ENCODE data around the gene KDM4B.

The KDM4B gene

DNA sequence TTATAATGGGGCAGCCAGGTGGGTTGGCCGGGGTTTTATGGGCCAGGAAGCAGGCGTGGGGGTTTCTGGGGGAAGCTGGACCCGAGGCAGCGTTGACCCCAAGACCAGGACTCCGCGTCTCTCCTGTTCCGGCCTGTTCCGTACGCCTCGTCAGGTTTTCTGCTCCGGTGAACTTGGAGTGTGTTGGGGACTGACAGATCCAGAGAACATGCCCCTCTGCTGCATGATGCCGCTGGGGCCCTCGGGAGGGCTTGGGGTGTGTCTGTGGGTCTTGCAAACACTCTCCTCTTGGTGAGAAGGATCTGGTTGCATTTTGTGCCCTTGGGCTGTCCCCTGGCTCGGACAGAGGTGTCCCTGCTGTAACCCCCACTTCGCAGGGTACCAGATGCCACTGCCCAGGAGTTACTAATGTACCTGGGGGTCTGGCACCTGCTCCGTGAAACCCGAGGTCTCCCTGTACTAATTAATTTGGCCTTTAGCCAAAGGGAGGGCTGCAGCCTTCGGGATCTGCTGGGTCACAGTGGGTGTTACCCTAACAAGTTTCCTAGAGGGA is 15.6 kb downstream of the KDM4B start:
- H3K27ac ChIP-seq (ENCODE audit: low read depth, low read length), result no peak overlapping the region
- H3K4me1 ChIP-seq (ENCODE audit: control insufficient read depth in 1 of 2, insufficient read depth in 2 of 2, low read length in 2 of 2), result peaks cover 0 to 3% of the 10 kb centered on the region in 2 donors
- no peaks in the 10 kb centered on the region for H3K36me3 ChIP-seq (ENCODE audit: control insufficient read depth in 1 of 2, insufficient read depth in 2 of 2, low read length in 2 of 2)
- no peak overlapping the region for H3K4me3 ChIP-seq (ENCODE audit: low read depth in 1 of 2, low read length in 2 of 2)
- H3K9ac ChIP-seq (ENCODE audit: low read depth in 1 of 2, low read length in 2 of 2), result no peak overlapping the region
- H3K27me3 ChIP-seq (ENCODE audit: control insufficient read depth in 1 of 2, insufficient read depth in 2 of 2, low read length in 2 of 2), result no peaks in the 10 kb centered on the region
- H3K9me3 ChIP-seq (ENCODE audit: control insufficient read depth in 1 of 2, low read length in 2 of 2), result no peaks in the 10 kb centered on the region

- Histone ChIP-seq H3K36me3 (ENCODE audit: control insufficient read depth in 1 of 2, insufficient read depth in 2 of 2, low read length in 2 of 2) (no peaks in the 10 kb centered on the region), H3K27ac (ENCODE audit: low read depth, low read length) (no peak overlapping the region), H3K27me3 (ENCODE audit: control insufficient read depth in 1 of 2, insufficient read depth in 2 of 2, low read length in 2 of 2) (no peaks in the 10 kb centered on the region), H3K4me3 (ENCODE audit: low read depth in 1 of 2, low read length in 2 of 2) (no peak overlapping the region), H3K4me1 (ENCODE audit: control insufficient read depth in 1 of 2, insufficient read depth in 2 of 2, low read length in 2 of 2) (peaks cover 0 to 3% of the 10 kb centered on the region in 2 donors), H3K9me3 (ENCODE audit: control insufficient read depth in 1 of 2, low read length in 2 of 2) (no peaks in the 10 kb centered on the region), H3K9ac (ENCODE audit: low read depth in 1 of 2, low read length in 2 of 2) (no peak overlapping the region)
These were observed 16.7 kb downstream of the KDM4B start for GRCh38 chr19:4985551-4985991.

DNA sequence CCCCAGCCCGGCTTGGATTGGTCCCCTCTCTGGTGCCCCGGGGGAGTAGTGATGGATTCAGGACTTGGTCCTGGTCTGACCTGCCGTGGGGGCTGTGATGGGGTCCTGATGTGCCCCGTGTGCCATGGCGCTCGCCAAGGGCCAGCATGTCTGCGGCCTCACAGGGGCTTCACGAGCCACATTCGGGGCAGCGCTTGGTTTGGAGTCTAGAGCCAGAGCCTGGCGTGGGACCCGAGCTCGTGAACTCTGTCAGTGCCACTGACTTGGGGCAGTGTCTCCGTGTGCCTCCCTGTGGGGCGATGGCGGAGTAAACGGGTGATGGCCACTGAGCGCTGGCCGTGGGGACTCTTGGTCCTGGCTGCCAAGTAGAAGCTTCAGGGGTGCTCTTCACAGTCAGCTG is 17.1 kb downstream of the KDM4B start:
- no peak overlapping the region for H3K27ac ChIP-seq (ENCODE audit: low read depth, low read length)
- no peaks in the 10 kb centered on the region for H3K36me3 ChIP-seq (ENCODE audit: control insufficient read depth in 1 of 2, insufficient read depth in 2 of 2, low read length in 2 of 2)
- no peak overlapping the region for H3K4me3 ChIP-seq (ENCODE audit: low read depth in 1 of 2, low read length in 2 of 2)
- H3K4me1 ChIP-seq (ENCODE audit: control insufficient read depth in 1 of 2, insufficient read depth in 2 of 2, low read length in 2 of 2), result peaks cover 0 to 3% of the 10 kb centered on the region in 2 donors
- no peaks in the 10 kb centered on the region for H3K9me3 ChIP-seq (ENCODE audit: control insufficient read depth in 1 of 2, low read length in 2 of 2)
- H3K9ac ChIP-seq (ENCODE audit: low read depth in 1 of 2, low read length in 2 of 2), result no peak overlapping the region
- H3K27me3 ChIP-seq (ENCODE audit: control insufficient read depth in 1 of 2, insufficient read depth in 2 of 2, low read length in 2 of 2), result no peaks in the 10 kb centered on the region

GRCh38 chr19:4986471-4986891 is 17.6 kb downstream of the KDM4B start:
- Histone ChIP-seq H3K36me3 (ENCODE audit: control insufficient read depth in 1 of 2, insufficient read depth in 2 of 2, low read length in 2 of 2) (no peaks in the 10 kb centered on the region), H3K27me3 (ENCODE audit: control insufficient read depth in 1 of 2, insufficient read depth in 2 of 2, low read length in 2 of 2) (no peaks in the 10 kb centered on the region), H3K9ac (ENCODE audit: low read depth in 1 of 2, low read length in 2 of 2) (no peak overlapping the region), H3K4me3 (ENCODE audit: low read depth in 1 of 2, low read length in 2 of 2) (no peak overlapping the region), H3K9me3 (ENCODE audit: control insufficient read depth in 1 of 2, low read length in 2 of 2) (no peaks in the 10 kb centered on the region), H3K4me1 (ENCODE audit: control insufficient read depth in 1 of 2, insufficient read depth in 2 of 2, low read length in 2 of 2) (peaks cover 0 to 3% of the 10 kb centered on the region in 2 donors), H3K27ac (ENCODE audit: low read depth, low read length) (no peak overlapping the region)

DNA sequence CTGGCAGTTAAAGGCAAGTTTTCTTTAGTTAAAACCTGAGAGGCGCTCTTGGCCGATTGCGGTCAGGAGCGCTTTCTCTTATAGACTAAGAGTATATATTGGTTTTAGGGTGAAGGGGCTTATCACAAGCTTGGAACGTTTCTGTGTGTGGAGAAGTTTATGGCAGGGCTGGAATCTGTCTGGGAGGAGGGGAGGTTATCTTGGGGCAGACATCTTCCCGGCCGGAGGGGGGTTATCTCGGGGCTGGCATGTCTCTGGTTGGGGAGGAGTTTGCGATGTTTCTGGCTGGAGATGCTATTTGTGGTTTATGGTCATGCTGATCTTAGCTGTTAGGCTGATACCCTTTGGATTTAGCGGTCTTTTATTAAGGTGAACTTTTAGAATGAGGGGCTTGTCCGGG is 18.3 kb downstream of the KDM4B start:
- Histone ChIP-seq H3K4me1 (ENCODE audit: control insufficient read depth in 1 of 2, insufficient read depth in 2 of 2, low read length in 2 of 2) (peaks cover 0 to 3% of the 10 kb centered on the region in 2 donors), H3K9ac (ENCODE audit: low read depth in 1 of 2, low read length in 2 of 2) (no peak overlapping the region), H3K36me3 (ENCODE audit: control insufficient read depth in 1 of 2, insufficient read depth in 2 of 2, low read length in 2 of 2) (no peaks in the 10 kb centered on the region), H3K4me3 (ENCODE audit: low read depth in 1 of 2, low read length in 2 of 2) (no peak overlapping the region), H3K27ac (ENCODE audit: low read depth, low read length) (no peak overlapping the region), H3K9me3 (ENCODE audit: control insufficient read depth in 1 of 2, low read length in 2 of 2) (no peaks in the 10 kb centered on the region), H3K27me3 (ENCODE audit: control insufficient read depth in 1 of 2, insufficient read depth in 2 of 2, low read length in 2 of 2) (no peaks in the 10 kb centered on the region)

- no peak overlapping the region for H3K27ac ChIP-seq (ENCODE audit: low read depth, low read length)
- H3K9ac ChIP-seq (ENCODE audit: low read depth in 1 of 2, low read length in 2 of 2), result no peak overlapping the region
- H3K4me1 ChIP-seq (ENCODE audit: control insufficient read depth in 1 of 2, insufficient read depth in 2 of 2, low read length in 2 of 2), result peaks cover 0 to 3% of the 10 kb centered on the region in 2 donors
- no peaks in the 10 kb centered on the region for H3K36me3 ChIP-seq (ENCODE audit: control insufficient read depth in 1 of 2, insufficient read depth in 2 of 2, low read length in 2 of 2)
- no peaks in the 10 kb centered on the region for H3K9me3 ChIP-seq (ENCODE audit: control insufficient read depth in 1 of 2, low read length in 2 of 2)
- H3K4me3 ChIP-seq (ENCODE audit: low read depth in 1 of 2, low read length in 2 of 2), result no peak overlapping the region
- no peaks in the 10 kb centered on the region for H3K27me3 ChIP-seq (ENCODE audit: control insufficient read depth in 1 of 2, insufficient read depth in 2 of 2, low read length in 2 of 2)
These were observed 18.9 kb downstream of the KDM4B start for GRCh38 chr19:4987692-4988370.

DNA sequence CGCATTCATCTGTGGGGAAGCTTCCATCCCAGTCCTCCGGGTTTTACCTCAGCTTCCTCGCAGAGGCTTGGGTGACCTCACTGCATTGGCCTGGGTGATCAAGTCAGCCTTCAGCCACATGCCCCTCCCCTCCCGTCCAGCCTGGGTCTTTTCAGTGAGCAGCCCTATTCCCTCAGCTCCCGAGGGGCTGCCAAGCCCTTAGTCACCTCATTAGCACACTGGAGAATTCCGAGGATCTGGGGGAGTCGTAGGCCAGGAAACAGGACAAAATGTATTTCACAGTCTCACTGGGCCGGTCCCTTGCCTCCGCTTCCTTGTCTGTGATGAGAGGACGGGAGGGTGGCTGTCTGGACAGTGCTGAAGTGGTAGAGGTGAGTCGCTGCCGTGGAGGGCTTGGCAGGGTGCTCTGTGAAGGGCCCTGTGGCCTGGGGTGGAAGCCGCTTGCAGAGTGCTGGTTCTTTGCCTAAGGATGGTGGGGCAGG is 19.9 kb downstream of the KDM4B start:
- Histone ChIP-seq H3K36me3 (ENCODE audit: control insufficient read depth in 1 of 2, insufficient read depth in 2 of 2, low read length in 2 of 2) (no peaks in the 10 kb centered on the region), H3K4me1 (ENCODE audit: control insufficient read depth in 1 of 2, insufficient read depth in 2 of 2, low read length in 2 of 2) (peaks cover 0 to 3% of the 10 kb centered on the region in 2 donors), H3K4me3 (ENCODE audit: low read depth in 1 of 2, low read length in 2 of 2) (no peak overlapping the region), H3K9ac (ENCODE audit: low read depth in 1 of 2, low read length in 2 of 2) (no peak overlapping the region), H3K27ac (ENCODE audit: low read depth, low read length) (no peak overlapping the region), H3K9me3 (ENCODE audit: control insufficient read depth in 1 of 2, low read length in 2 of 2) (no peaks in the 10 kb centered on the region), H3K27me3 (ENCODE audit: control insufficient read depth in 1 of 2, insufficient read depth in 2 of 2, low read length in 2 of 2) (no peaks in the 10 kb centered on the region)

DNA sequence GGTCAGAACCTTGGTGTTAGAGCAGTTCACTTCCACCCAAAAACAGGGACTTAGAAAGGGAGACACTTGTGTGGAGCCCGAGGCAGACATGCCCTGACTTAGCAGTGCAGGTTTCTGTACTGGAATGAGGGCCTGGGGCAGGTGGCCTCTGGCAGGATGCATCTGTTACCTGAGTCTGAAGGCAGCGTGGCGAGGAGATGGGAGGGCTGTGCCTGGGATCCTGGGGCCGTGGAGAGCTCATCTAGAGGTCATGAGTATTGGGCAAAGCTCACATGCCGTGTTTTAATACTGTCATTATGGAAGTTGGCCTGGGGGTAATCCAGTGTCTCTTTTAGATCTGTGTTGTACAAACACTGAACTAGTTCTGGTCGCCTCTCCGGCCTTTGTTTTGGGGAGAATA is 21.4 kb downstream of the KDM4B start:
- Histone ChIP-seq H3K4me1 (ENCODE audit: control insufficient read depth in 1 of 2, insufficient read depth in 2 of 2, low read length in 2 of 2) (peaks cover 0 to 3% of the 10 kb centered on the region in 2 donors), H3K27ac (ENCODE audit: low read depth, low read length) (no peak overlapping the region), H3K4me3 (ENCODE audit: low read depth in 1 of 2, low read length in 2 of 2) (no peak overlapping the region), H3K9me3 (ENCODE audit: control insufficient read depth in 1 of 2, low read length in 2 of 2) (no peaks in the 10 kb centered on the region), H3K9ac (ENCODE audit: low read depth in 1 of 2, low read length in 2 of 2) (no peak overlapping the region), H3K36me3 (ENCODE audit: control insufficient read depth in 1 of 2, insufficient read depth in 2 of 2, low read length in 2 of 2) (no peaks in the 10 kb centered on the region), H3K27me3 (ENCODE audit: control insufficient read depth in 1 of 2, insufficient read depth in 2 of 2, low read length in 2 of 2) (no peaks in the 10 kb centered on the region)

DNA sequence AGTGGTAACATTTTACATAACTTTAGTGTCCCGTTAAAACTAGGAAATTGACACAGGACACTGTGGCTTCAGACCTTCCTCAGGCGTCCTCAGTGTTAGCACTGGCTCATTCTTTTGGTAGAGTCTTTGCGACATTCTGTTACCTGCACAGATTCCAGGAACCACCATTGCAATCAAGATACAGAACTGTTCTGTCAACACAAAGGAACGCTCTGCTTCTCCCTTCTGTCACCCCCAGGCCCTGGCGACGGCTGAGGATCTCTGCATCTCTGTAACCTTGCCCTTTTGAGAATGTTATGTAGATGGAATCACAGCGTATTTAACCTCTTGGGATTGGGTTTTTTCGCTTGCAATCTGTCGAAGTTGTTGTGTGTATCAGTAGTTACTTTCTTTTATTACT is 22.6 kb downstream of the KDM4B start:
- no peaks in the 10 kb centered on the region for H3K27me3 ChIP-seq (ENCODE audit: control insufficient read depth in 1 of 2, insufficient read depth in 2 of 2, low read length in 2 of 2)
- no peak overlapping the region for H3K9ac ChIP-seq (ENCODE audit: low read depth in 1 of 2, low read length in 2 of 2)
- H3K4me3 ChIP-seq (ENCODE audit: low read depth in 1 of 2, low read length in 2 of 2), result no peak overlapping the region
- H3K36me3 ChIP-seq (ENCODE audit: control insufficient read depth in 1 of 2, insufficient read depth in 2 of 2, low read length in 2 of 2), result no peaks in the 10 kb centered on the region
- H3K9me3 ChIP-seq (ENCODE audit: control insufficient read depth in 1 of 2, low read length in 2 of 2), result no peaks in the 10 kb centered on the region
- no peak overlapping the region for H3K27ac ChIP-seq (ENCODE audit: low read depth, low read length)
- H3K4me1 ChIP-seq (ENCODE audit: control insufficient read depth in 1 of 2, insufficient read depth in 2 of 2, low read length in 2 of 2), result peaks cover 0 to 3% of the 10 kb centered on the region in 2 donors

DNA sequence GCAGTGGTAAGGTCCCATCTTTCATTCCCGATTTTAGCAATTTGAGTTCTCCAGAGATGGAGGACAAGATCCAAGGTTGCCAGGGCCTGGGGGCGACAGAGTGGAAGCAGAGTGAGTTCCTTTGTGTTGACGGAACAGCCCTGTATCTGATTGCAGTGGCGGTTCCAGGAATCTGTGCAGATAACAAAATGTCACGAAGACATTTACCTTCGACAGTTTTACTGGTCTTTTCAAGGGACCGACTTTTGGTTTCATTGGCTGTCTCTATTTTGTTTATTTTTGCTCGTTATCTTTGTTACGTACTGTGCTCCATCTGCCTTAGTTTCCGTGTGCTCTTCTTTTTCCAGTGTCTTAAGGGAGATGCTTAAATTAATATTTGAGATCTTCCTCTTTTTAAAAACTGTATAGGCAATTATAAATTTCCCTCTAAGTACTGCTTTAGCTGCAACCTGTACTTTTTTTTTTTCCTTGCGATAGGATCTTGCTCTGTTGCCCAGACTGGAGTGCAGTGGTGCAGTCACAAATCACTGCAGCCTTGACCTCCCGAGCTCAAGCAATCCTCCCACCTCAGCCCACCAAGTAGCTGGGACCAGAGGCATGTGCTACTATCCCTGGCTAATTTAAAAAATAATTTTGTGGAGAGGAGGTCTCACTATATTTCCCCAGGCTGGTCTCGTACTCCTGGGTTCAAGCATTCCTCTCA is 23.2 kb downstream of the KDM4B start:
- Histone ChIP-seq H3K27ac (ENCODE audit: low read depth, low read length) (no peak overlapping the region), H3K27me3 (ENCODE audit: control insufficient read depth in 1 of 2, insufficient read depth in 2 of 2, low read length in 2 of 2) (no peaks in the 10 kb centered on the region), H3K4me3 (ENCODE audit: low read depth in 1 of 2, low read length in 2 of 2) (no peak overlapping the region), H3K9me3 (ENCODE audit: control insufficient read depth in 1 of 2, low read length in 2 of 2) (no peaks in the 10 kb centered on the region), H3K9ac (ENCODE audit: low read depth in 1 of 2, low read length in 2 of 2) (no peak overlapping the region), H3K36me3 (ENCODE audit: control insufficient read depth in 1 of 2, insufficient read depth in 2 of 2, low read length in 2 of 2) (peaks cover 0 to under 1% of the 10 kb centered on the region in 2 donors), H3K4me1 (ENCODE audit: control insufficient read depth in 1 of 2, insufficient read depth in 2 of 2, low read length in 2 of 2) (peaks cover 0 to 3% of the 10 kb centered on the region in 2 donors)

Measured in duodenal mucosa (tissue), 2 donors.